RWPE2 (cell line): Measurements from ENCODE around the gene MYOD1.

Experiments used
- ATAC-seq: fragments of 200-7000 bp; cut with Tn5 transposase; 3 replicates; pipeline ENCODE4 v1.9.1; 2021; ENCODE audit warnings: low read depth
- DNase-seq: peaks from one replicate; pipeline ENCODE4 v3.0.0-alpha.2; 2020; ENCODE audit warnings: low spot score
- H3K27ac ChIP-seq: fragments of 450-650 bp; 2 replicates; pipeline ENCODE4 v1.5.1; 2017; ENCODE audit warnings: mild to moderate bottlenecking; ENCODE audit not compliant: poor library complexity, severe bottlenecking
- H3K27me3 ChIP-seq: fragments of 250-450 bp; sonication (Bioruptor Pico); 2 replicates; pipeline ENCODE4 v1.5.1; 2021; ENCODE audit warnings: mild to moderate bottlenecking, moderate library complexity; ENCODE audit not compliant: insufficient read depth, poor library complexity, severe bottlenecking
- H3K36me3 ChIP-seq: fragments of 250-450 bp; sonication (Bioruptor Pico); 2 replicates; pipeline ENCODE4 v1.5.1; 2020; ENCODE audit warnings: low read depth, mild to moderate bottlenecking, moderate library complexity
- H3K4me1 ChIP-seq: fragments of 250-450 bp; sonication (Bioruptor Pico); 2 replicates; pipeline ENCODE4 v1.5.1; 2021; ENCODE audit warnings: mild to moderate bottlenecking, moderate library complexity; ENCODE audit not compliant: insufficient read depth, poor library complexity, severe bottlenecking
- H3K4me3 ChIP-seq: fragments of 250-450 bp; sonication (Bioruptor Pico); 2 replicates; pipeline ENCODE4 v1.5.1; 2021; ENCODE audit warnings: mild to moderate bottlenecking, moderate library complexity; ENCODE audit not compliant: severe bottlenecking
- H3K9me3 ChIP-seq: fragments of 250-450 bp; sonication (Bioruptor Pico); 2 replicates; pipeline ENCODE4 v1.5.1; 2021; ENCODE audit warnings: mild to moderate bottlenecking, moderate library complexity; ENCODE audit not compliant: severe bottlenecking
- TF ChIP-seq, protein P1 (sequence below): fragments of 450-650 bp; IDR thresholded peaks from one replicate; pipeline ENCODE4 v1.5.1; 2017; ENCODE audit warnings: mild to moderate bottlenecking, moderate library complexity; ENCODE audit not compliant: poor library complexity, severe bottlenecking

MYOD1 gene

GRCh38 chr11:17770917-17771316, 51.5 kb downstream of the MYOD1 start:
- H3K36me3 ChIP-seq = no peaks in the 10 kb centered on the region
- TF ChIP-seq, protein P1, sequence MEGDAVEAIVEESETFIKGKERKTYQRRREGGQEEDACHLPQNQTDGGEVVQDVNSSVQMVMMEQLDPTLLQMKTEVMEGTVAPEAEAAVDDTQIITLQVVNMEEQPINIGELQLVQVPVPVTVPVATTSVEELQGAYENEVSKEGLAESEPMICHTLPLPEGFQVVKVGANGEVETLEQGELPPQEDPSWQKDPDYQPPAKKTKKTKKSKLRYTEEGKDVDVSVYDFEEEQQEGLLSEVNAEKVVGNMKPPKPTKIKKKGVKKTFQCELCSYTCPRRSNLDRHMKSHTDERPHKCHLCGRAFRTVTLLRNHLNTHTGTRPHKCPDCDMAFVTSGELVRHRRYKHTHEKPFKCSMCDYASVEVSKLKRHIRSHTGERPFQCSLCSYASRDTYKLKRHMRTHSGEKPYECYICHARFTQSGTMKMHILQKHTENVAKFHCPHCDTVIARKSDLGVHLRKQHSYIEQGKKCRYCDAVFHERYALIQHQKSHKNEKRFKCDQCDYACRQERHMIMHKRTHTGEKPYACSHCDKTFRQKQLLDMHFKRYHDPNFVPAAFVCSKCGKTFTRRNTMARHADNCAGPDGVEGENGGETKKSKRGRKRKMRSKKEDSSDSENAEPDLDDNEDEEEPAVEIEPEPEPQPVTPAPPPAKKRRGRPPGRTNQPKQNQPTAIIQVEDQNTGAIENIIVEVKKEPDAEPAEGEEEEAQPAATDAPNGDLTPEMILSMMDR = no peak
- H3K9me3 ChIP-seq = no peaks in the 10 kb centered on the region
- H3K4me1 ChIP-seq = no peaks in the 10 kb centered on the region
- no peaks in the 10 kb centered on the region for H3K27me3 ChIP-seq
- no peak overlapping the region for H3K4me3 ChIP-seq
- no peak overlapping the region for H3K27ac ChIP-seq
- DNase-seq (no peak), ATAC-seq (no peak)

DNA sequence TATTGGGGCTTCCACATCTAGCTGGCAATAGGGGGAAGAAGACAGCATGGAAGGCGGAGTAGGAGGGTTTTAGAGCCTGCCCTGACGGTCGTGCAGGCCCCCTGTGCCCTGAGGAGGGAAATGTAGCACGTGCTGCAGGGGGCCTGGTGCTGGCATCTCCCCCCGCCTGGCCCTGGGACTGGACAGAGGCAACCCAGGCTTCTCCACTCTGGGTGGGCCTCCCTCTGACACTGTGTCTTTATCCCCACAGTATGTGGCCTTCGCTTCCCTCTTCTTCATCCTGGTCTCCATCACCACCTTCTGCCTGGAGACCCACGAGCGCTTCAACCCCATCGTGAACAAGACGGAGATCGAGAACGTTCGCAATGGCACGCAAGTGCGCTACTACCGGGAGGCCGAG, 52.0 kb downstream of the MYOD1 start:
- TF ChIP-seq, protein P1 = no peak
- Histone ChIP-seq H3K27me3 (no peaks in the 10 kb centered on the region), H3K9me3 (no peaks in the 10 kb centered on the region), H3K4me3 (no peak overlapping the region), H3K27ac (no peak overlapping the region), H3K36me3 (no peaks in the 10 kb centered on the region), H3K4me1 (no peaks in the 10 kb centered on the region)
- no peak for ATAC-seq
- DNase-seq = no peak
